Transverse colon (tissue), 4 donors: ENCODE measurements around the gene H2BK1. TPM values are rescaled to one million over a fixed set of nuclear protein-coding genes. Genes with fewer than 3 reads are reported as not detected.

ENCODE experiments used
- DNase-seq: peaks from one replicate; pipeline ENCODE4 v3.0.0-alpha.2; 2019
- H3K27ac ChIP-seq, 4 donors: fragments of 200-600 bp; sonication (generic); 2 replicates each; pipeline ENCODE4 v1.5.1; 2016 to 2018; ENCODE audit warnings: inconsistent platforms in 4 of 4
- H3K27me3 ChIP-seq: fragments of 200-600 bp; sonication (generic); 2 replicates; pipeline ENCODE4 v1.5.1; 2017; ENCODE audit warnings: inconsistent platforms
- H3K36me3 ChIP-seq, 4 donors: fragments of 200-600 bp; sonication (generic); 2 replicates each; pipeline ENCODE4 v1.5.1; 2017 to 2019; ENCODE audit warnings: inconsistent platforms in 4 of 4
- H3K4me1 ChIP-seq, 4 donors: fragments of 200-600 bp; sonication (generic); 2 replicates each; pipeline ENCODE4 v1.5.1; 2017 to 2020; ENCODE audit warnings: inconsistent platforms in 4 of 4
- H3K4me3 ChIP-seq, 4 donors: fragments of 200-600 bp; sonication (generic); 1 replicate in 1 of 4; 2 replicates in 3 of 4; pipeline versions ENCODE4 v1.5.1 to v1.6.1; 2017 to 2019; ENCODE audit warnings: inconsistent platforms in 4 of 4
- H3K9me3 ChIP-seq, 2 donors: fragments of 200-600 bp; sonication (generic); 2 replicates each; pipeline ENCODE4 v1.5.1; 2017 to 2019; ENCODE audit warnings: inconsistent platforms in 2 of 2
- CTCF ChIP-seq, 5 experiments: fragments of 200-600 bp in 3 of 5; fragments of 450-650 bp in 2 of 5; sonication (generic) in 3 of 5; IDR thresholded peaks; 1 replicate in 2 of 5; 2 replicates in 3 of 5; pipeline ENCODE4 v1.5.1; 2016 to 2017; ENCODE audit warnings: antibody characterized with exemption in 5 of 5, inconsistent platforms in 3 of 5, mild to moderate bottlenecking in 2 of 5, moderate library complexity in 1 of 5
- EP300 ChIP-seq: sonication (generic); formaldehyde crosslinking; IDR thresholded peaks from one replicate; pipeline ENCODE4 v1.6.1; 2017; ENCODE audit warnings: antibody characterized with exemption, low read depth
- POLR2A ChIP-seq: fragments of 450-650 bp; IDR thresholded peaks from one replicate; pipeline ENCODE4 v1.6.1; 2016; ENCODE audit warnings: antibody characterized with exemption, mild to moderate bottlenecking, moderate library complexity
- POLR2AphosphoS5 ChIP-seq, 3 donors: sonication (generic); formaldehyde crosslinking; IDR thresholded peaks; one replicate each; pipeline ENCODE4 v1.6.1; 2016; ENCODE audit warnings: antibody characterized with exemption in 3 of 3
- WGBS, 2 donors: methylation state at CpG; one replicate each; pipeline ENCODE4 v1.1.5; 2018; ENCODE audit warnings: low coverage in 1 of 2; 5-methylcytosine and 5-hydroxymethylcytosine counted together
- in situ Hi-C, 4 donors: fragments of 200-750 bp; cut with MboI; loops; one replicate each; pipeline versions ENCODE4 v1.15.0 to v1.15.1; 2017; ENCODE audit warnings: low sequenced_read_pairs in 3 of 4, low pct_ligation_motif_present in 1 of 4, low pct_unique_long_range_greater_than_20kb in 1 of 4
- intact Hi-C: fragments of 100-400 bp; cut with DNase I; formaldehyde crosslinking; loops from one replicate; pipeline ENCODE4 v1.15.1; 2023; ENCODE audit warnings: low total_unique reads
- total RNA-seq, 4 donors: library from RNA; depleted of rRNA; stranded (reverse); fragments of >200 nt; gene quantifications; one replicate each; pipeline ENCODE4 v1.1.0, GENCODE V29; 2016

Gene H2BK1
- total RNA-seq, 4 donors from 2014 or later, result not detected

- TF ChIP-seq CTCF (IDR thresholded peaks at IDR 0.05) (no peak), POLR2A (no peak), EP300 (no peak), POLR2AphosphoS5 (IDR thresholded peaks at IDR 0.05) (no peak)
- Histone ChIP-seq H3K36me3 (peaks cover 0 to 30% (median 8%) of the 10 kb centered on the region in 4 donors), H3K9me3 (no peaks in the 10 kb centered on the region), H3K4me1 (peaks cover 14 to 27% (median 24%) of the 10 kb centered on the region in 4 donors), H3K27me3 (no peaks in the 10 kb centered on the region), H3K4me3 (peak overlapping the region; percentile 71 to 89 (median 78)), H3K27ac (peak overlapping the region in 3 of 4 donors; percentile 87 to 94 (median 88))
- no peak for DNase-seq
- 35 to 56% methylated on average over 3 to 8 of the region's 8 CpGs for WGBS, 2 donors
- intact Hi-C loops, result no loop called here
- in situ Hi-C loops, result no loop called here
Observed at GRCh38 chr7:151225948-151226510, 15.7 kb upstream of the H2BK1 start.

GRCh38 chr7:151223728-151224127 is 13.4 kb upstream of the H2BK1 start:
- Histone ChIP-seq H3K4me1 (peaks cover 14 to 27% (median 24%) of the 10 kb centered on the region in 4 donors), H3K27me3 (no peaks in the 10 kb centered on the region), H3K27ac (no peak overlapping the region), H3K36me3 (peaks cover 0 to 45% (median 17%) of the 10 kb centered on the region in 4 donors), H3K9me3 (no peaks in the 10 kb centered on the region), H3K4me3 (no peak overlapping the region)
- WGBS, 2 donors, result 92 to 96% methylated on average over 6 to 14 of the region's 14 CpGs
- no peak for DNase-seq
- intact Hi-C loops, result no loop called here
- in situ Hi-C loops, result no loop called here
- TF ChIP-seq POLR2A, result no peak
- TF ChIP-seq POLR2AphosphoS5 (IDR thresholded peaks at IDR 0.05), result no peak
- no peak for TF ChIP-seq EP300
- TF ChIP-seq CTCF (IDR thresholded peaks at IDR 0.05), result no peak

GRCh38 chr7:151218170-151218569 is 7.9 kb upstream of the H2BK1 start:
- H3K9me3 ChIP-seq, result no peaks in the 10 kb centered on the region
- H3K27ac ChIP-seq, result no peak overlapping the region
- intact Hi-C loops, result no loop called here
- in situ Hi-C loops, result no loop called here
- H3K36me3 ChIP-seq, result peaks cover 0 to 75% (median 34%) of the 10 kb centered on the region in 4 donors
- H3K27me3 ChIP-seq, result no peaks in the 10 kb centered on the region
- TF ChIP-seq POLR2A, result no peak
- TF ChIP-seq EP300, result no peak
- no peak overlapping the region for H3K4me3 ChIP-seq
- WGBS, 2 donors, result 91% methylated on average over 9 of the region's 9 CpGs; no CpG with 5 or more reads in 1 of the 2 donors
- H3K4me1 ChIP-seq, result peaks cover 0 to 6% (median 0%) of the 10 kb centered on the region in 4 donors
- DNase-seq, result no peak

- TF ChIP-seq CTCF (IDR thresholded peaks at IDR 0.05) (no peak), POLR2AphosphoS5 (IDR thresholded peaks at IDR 0.05) (no peak), POLR2A (no peak), EP300 (no peak)
- Histone ChIP-seq H3K27me3 (no peaks in the 10 kb centered on the region), H3K4me3 (no peak overlapping the region), H3K36me3 (peaks cover 0 to 51% (median 25%) of the 10 kb centered on the region in 4 donors), H3K4me1 (peaks cover 0 to 6% (median 0%) of the 10 kb centered on the region in 4 donors), H3K9me3 (no peaks in the 10 kb centered on the region), H3K27ac (peak overlapping the region in 2 of 4 donors; percentile 25 to 55)
- 79 to 100% methylated on average over 1 to 5 of the region's 5 CpGs for WGBS, 2 donors
- intact Hi-C loops (no loop called here), in situ Hi-C loops (no loop called here)
- DNase-seq, result no peak
Observed at GRCh38 chr7:151215396-151215795, 5.1 kb upstream of the H2BK1 start.
